ENCODE data around the gene UBXN10. TPM values are rescaled to one million over a fixed set of nuclear protein-coding genes. Genes with fewer than 3 reads are reported as not detected.

Gene UBXN10
- total RNA-seq, 2 experiments from 2014 or later = 0.22 to 0.44 TPM

DNA sequence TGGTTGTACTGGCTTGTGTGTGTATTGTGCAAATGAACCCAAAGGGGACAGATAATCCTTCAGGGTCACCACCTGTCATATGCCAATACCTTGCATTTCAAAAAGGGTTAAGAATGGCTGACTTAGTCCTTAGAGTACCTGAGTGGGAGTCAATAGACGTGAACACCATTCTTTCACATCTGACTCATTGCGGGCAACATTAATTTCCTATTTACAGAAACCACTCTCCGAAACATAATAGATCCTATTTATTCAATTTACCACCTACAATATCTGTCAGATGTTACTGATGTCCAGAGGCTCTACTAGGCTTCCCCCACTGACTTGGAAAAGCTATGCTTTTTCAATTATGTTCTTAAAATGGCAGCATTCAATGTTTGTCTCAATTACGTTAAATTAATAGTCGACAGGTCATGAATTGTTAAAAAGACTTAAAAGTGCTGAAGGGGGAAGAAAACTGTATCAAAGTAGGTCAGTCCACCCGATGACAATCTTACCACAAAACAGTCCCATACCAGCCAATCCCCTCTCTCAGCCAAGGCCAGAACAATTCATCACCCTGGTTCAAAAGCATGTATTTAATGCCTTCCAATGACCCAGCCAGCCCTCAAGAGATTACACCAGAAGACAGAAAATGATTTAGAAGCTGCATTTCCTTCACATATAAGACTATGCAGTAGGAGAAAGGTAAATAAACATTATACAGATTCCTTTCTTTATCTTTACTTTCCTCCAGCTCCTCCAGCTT lies 49.1 kb downstream of the UBXN10 start:
- no peak overlapping the region for H3K4me3 ChIP-seq (ENCODE audit: low read length)
- intact Hi-C loops (cut with DNase I, micrococcal nuclease) = loop anchor here in 1 of 2 experiments (1.0 kb wide), 1 partner anchor 258 kb away; no protein-coding TSS in a partner anchor
- no peak for ATAC-seq (ENCODE audit: poor library complexity)
- no peaks in the 10 kb centered on the region for H3K9me3 ChIP-seq (ENCODE audit: control insufficient read depth in 1 of 2, insufficient read depth in 1 of 2, low read length in 2 of 2)
- H3K27me3 Mint-ChIP-seq = peaks cover 28% of the 10 kb centered on the region
- no peaks in the 10 kb centered on the region for H3K4me1 ChIP-seq (ENCODE audit: insufficient read depth, low read length)
- H3K27me3 ChIP-seq (ENCODE audit: control insufficient read depth in 1 of 2, insufficient read depth in 2 of 2, low read length in 2 of 2) = peaks cover 9 to 14% of the 10 kb centered on the region in 2 experiments
- no peaks in the 10 kb centered on the region for H3K9me3 Mint-ChIP-seq
- H3K36me3 Mint-ChIP-seq (ENCODE audit: low read depth) = no peaks in the 10 kb centered on the region
- TF ChIP-seq, protein P1, sequence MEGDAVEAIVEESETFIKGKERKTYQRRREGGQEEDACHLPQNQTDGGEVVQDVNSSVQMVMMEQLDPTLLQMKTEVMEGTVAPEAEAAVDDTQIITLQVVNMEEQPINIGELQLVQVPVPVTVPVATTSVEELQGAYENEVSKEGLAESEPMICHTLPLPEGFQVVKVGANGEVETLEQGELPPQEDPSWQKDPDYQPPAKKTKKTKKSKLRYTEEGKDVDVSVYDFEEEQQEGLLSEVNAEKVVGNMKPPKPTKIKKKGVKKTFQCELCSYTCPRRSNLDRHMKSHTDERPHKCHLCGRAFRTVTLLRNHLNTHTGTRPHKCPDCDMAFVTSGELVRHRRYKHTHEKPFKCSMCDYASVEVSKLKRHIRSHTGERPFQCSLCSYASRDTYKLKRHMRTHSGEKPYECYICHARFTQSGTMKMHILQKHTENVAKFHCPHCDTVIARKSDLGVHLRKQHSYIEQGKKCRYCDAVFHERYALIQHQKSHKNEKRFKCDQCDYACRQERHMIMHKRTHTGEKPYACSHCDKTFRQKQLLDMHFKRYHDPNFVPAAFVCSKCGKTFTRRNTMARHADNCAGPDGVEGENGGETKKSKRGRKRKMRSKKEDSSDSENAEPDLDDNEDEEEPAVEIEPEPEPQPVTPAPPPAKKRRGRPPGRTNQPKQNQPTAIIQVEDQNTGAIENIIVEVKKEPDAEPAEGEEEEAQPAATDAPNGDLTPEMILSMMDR (IDR thresholded peaks at IDR 0.05) = no peak
- H3K27ac Mint-ChIP-seq = no peak overlapping the region
- no peak for DNase-seq
- no peak overlapping the region for H3K27ac ChIP-seq (ENCODE audit: low read depth in 1 of 2, low read length in 2 of 2)
- H3K4me1 Mint-ChIP-seq (ENCODE audit: low read depth) = no peaks in the 10 kb centered on the region
- no peaks in the 10 kb centered on the region for H3K36me3 ChIP-seq (ENCODE audit: insufficient read depth, low read length)
- ChIA-PET CTCF (no interaction called here), POLR2A (no interaction called here)
- no peak overlapping the region for H3K4me3 Mint-ChIP-seq

DNA sequence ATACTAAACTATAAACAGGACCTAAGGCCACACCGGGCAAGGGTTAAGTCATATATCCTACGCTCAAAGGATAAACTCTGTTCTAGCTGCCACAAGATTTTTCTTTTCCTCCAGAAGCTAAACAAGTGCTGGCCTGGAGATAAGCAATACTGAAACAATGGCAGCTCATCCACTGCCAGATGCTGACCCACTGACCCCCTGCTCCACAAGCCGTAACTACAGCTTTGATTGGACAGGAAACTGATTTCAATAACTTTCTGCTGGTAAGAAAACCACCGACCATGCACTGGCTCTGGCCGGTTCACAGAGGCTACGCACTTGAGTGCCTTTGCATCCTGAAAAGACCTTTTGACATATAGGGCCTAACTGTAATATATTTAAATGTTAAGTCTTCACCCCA lies 51.8 kb downstream of the UBXN10 start:
- CTCF ChIA-PET = no interaction called here
- no peaks in the 10 kb centered on the region for H3K36me3 Mint-ChIP-seq (ENCODE audit: low read depth)
- TF ChIP-seq, protein P1 (IDR thresholded peaks at IDR 0.05) = no peak

DNA sequence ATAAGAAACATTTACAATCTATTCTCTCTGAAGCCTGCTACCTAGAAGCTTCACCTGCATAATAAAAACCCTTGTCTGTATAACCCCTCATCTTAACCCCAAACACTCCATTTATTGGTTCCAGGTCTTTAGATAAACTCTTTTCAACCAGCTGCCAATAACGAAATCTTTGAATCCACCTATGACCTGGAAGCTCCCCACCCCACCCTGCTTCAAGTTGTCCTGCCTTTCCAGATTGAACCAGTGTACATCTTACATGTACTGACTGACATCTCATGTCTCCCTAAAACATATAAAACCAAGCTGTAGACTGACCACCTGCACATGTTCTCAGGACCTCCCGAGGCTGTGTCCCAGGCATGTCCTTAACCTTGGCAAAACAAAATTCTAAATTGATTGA lies 54.1 kb downstream of the UBXN10 start:
- ChIA-PET CTCF (no interaction called here), POLR2A (no interaction called here)
- no peak for ATAC-seq (ENCODE audit: poor library complexity)
- TF ChIP-seq, protein P1 (IDR thresholded peaks at IDR 0.05) = no peak
- Mint-ChIP-seq H3K4me1 (ENCODE audit: low read depth) (no peaks in the 10 kb centered on the region), H3K27ac (no peak overlapping the region), H3K36me3 (ENCODE audit: low read depth) (no peaks in the 10 kb centered on the region), H3K4me3 (no peak overlapping the region), H3K9me3 (no peaks in the 10 kb centered on the region), H3K27me3 (peaks cover 39% of the 10 kb centered on the region)
- peaks cover 9 to 11% of the 10 kb centered on the region in 2 experiments for H3K27me3 ChIP-seq (ENCODE audit: control insufficient read depth in 1 of 2, insufficient read depth in 2 of 2, low read length in 2 of 2)
- intact Hi-C loops (cut with DNase I, micrococcal nuclease) = no loop called here
- no peaks in the 10 kb centered on the region for H3K4me1 ChIP-seq (ENCODE audit: insufficient read depth, low read length)
- no peak overlapping the region for H3K27ac ChIP-seq (ENCODE audit: low read depth in 1 of 2, low read length in 2 of 2)
- H3K36me3 ChIP-seq (ENCODE audit: insufficient read depth, low read length) = no peaks in the 10 kb centered on the region
- H3K9me3 ChIP-seq (ENCODE audit: control insufficient read depth in 1 of 2, insufficient read depth in 1 of 2, low read length in 2 of 2) = no peaks in the 10 kb centered on the region
- H3K4me3 ChIP-seq (ENCODE audit: low read length) = no peak overlapping the region
- no peak for DNase-seq

More for the DNA sequence above, 51.8 kb downstream of the UBXN10 start:
- Histone ChIP-seq H3K27ac (ENCODE audit: low read depth in 1 of 2, low read length in 2 of 2) (no peak overlapping the region), H3K36me3 (ENCODE audit: insufficient read depth, low read length) (no peaks in the 10 kb centered on the region), H3K9me3 (ENCODE audit: control insufficient read depth in 1 of 2, insufficient read depth in 1 of 2, low read length in 2 of 2) (no peaks in the 10 kb centered on the region), H3K27me3 (ENCODE audit: control insufficient read depth in 1 of 2, insufficient read depth in 2 of 2, low read length in 2 of 2) (peaks cover 16 to 20% of the 10 kb centered on the region in 2 experiments), H3K4me1 (ENCODE audit: insufficient read depth, low read length) (no peaks in the 10 kb centered on the region), H3K4me3 (ENCODE audit: low read length) (no peak overlapping the region)
- no peak overlapping the region for H3K4me3 Mint-ChIP-seq
- H3K9me3 Mint-ChIP-seq = no peaks in the 10 kb centered on the region
- H3K27me3 Mint-ChIP-seq = peaks cover 49% of the 10 kb centered on the region
- H3K27ac Mint-ChIP-seq = no peak overlapping the region
- POLR2A ChIA-PET = no interaction called here
- H3K4me1 Mint-ChIP-seq (ENCODE audit: low read depth) = no peaks in the 10 kb centered on the region
- intact Hi-C loops (cut with DNase I, micrococcal nuclease) = no loop called here
- DNase-seq (no peak), ATAC-seq (ENCODE audit: poor library complexity) (no peak)

All from CD4-positive, alpha-beta T cell (primary cell).